G401.6 (cell line): Measurements from ENCODE around the gene YAP1.

ENCODE experiments used
- FAIRE-seq: peaks from 2 replicates; lab custom pipeline; 2012; peaks lifted over from hg19 to GRCh38; lab: Jason Lieb, UNC

YAP1 gene

GRCh38 chr11:102163368-102163767, 53.1 kb downstream of the YAP1 start:
- no peak for FAIRE-seq

GRCh38 chr11:102166175-102167064, 56.2 kb downstream of the YAP1 start:
- FAIRE-seq: no peak

- FAIRE-seq: peak; percentile 59
Observed at GRCh38 chr11:102168481-102168880, 58.2 kb downstream of the YAP1 start.

GRCh38 chr11:102171101-102171500, 60.9 kb downstream of the YAP1 start:
- no peak for FAIRE-seq

- no peak for FAIRE-seq
Observed at GRCh38 chr11:102172127-102172848, 62.0 kb downstream of the YAP1 start.

- FAIRE-seq: no peak
Observed at GRCh38 chr11:102177126-102177525, 66.9 kb downstream of the YAP1 start.

GRCh38 chr11:102177974-102178631, 67.9 kb downstream of the YAP1 start:
- no peak for FAIRE-seq

- FAIRE-seq: no peak
Observed at GRCh38 chr11:102179371-102179770, 69.1 kb downstream of the YAP1 start.

- no peak for FAIRE-seq
Observed at GRCh38 chr11:102184269-102184987, 74.2 kb downstream of the YAP1 start.

- no peak for FAIRE-seq
Observed at GRCh38 chr11:102186551-102187191, 76.4 kb downstream of the YAP1 start.

- FAIRE-seq: no peak
Observed at GRCh38 chr11:102187416-102188151, 77.3 kb downstream of the YAP1 start.

- no peak for FAIRE-seq
Observed at GRCh38 chr11:102188488-102188887, 78.2 kb downstream of the YAP1 start.

- FAIRE-seq: no peak
Observed at GRCh38 chr11:102191832-102192231, 81.6 kb downstream of the YAP1 start.

GRCh38 chr11:102192349-102193066, 82.3 kb downstream of the YAP1 start:
- FAIRE-seq: peak; percentile 8

GRCh38 chr11:102194257-102194656, 84.0 kb downstream of the YAP1 start:
- no peak for FAIRE-seq

GRCh38 chr11:102194990-102195389, 84.7 kb downstream of the YAP1 start:
- no peak for FAIRE-seq

- no peak for FAIRE-seq
Observed at GRCh38 chr11:102196351-102196750, 86.1 kb downstream of the YAP1 start.

GRCh38 chr11:102196816-102197215, 86.6 kb downstream of the YAP1 start:
- no peak for FAIRE-seq

- FAIRE-seq: no peak
Observed at GRCh38 chr11:102197670-102198139, 87.5 kb downstream of the YAP1 start.

GRCh38 chr11:102199673-102200072, 89.4 kb downstream of the YAP1 start:
- peak; percentile 82 for FAIRE-seq
